Measurements from ENCODE around the gene SLC10A2. TPM values are rescaled to one million over a fixed set of nuclear protein-coding genes. Genes with fewer than 3 reads are reported as not detected.

The SLC10A2 gene
- total RNA-seq, 2 experiments from 2014 or later: not detected

DNA sequence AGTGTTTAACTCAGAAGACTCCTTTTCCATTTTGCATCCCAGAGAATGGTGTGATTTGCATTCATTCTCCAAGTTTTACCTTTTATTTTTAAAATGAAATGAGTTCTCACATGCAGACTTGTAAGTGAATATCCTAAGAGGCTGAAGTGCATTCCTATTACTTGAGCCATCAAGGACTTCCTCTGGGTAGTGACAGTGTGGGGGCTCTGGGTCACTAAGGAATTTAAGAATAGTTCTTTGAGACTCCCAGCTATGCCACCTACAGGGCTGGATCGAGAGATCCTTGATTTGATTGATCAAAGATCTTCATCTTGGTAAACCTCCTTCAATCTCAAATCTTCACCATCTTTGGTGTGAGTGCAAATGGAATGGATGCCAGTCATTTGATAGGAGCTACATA is 36.3 kb upstream of the SLC10A2 start:
- DNase-seq (ENCODE audit: low spot score): no peak
- intact Hi-C loops (cut with micrococcal nuclease; ENCODE audit: unreplicated experiment): no loop called here

DNA sequence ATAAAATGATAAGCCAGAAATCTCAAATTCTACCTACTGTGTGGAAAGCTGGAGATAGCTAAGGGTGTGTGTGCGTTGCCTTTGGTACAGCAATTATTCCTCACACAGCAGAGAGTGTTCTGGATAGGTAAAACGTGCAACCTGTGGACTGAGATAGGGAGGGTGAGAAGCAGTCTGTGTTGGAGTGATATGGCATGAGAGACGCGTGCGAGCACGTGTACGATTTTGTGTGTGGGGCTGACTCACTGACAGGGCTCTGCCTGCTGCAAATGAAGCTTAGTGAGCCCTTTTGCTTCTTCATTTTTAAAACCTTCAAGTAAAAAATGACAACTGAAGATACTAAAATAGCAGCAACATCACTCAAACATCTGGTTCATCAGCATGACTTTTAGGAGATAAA is 35.7 kb upstream of the SLC10A2 start:
- no TSS peak for BruUV-seq (replicated peaks)
- Histone ChIP-seq H3K27ac (ENCODE audit: low read depth, low read length, poor library complexity, severe bottlenecking) (no peak overlapping the region), H4K20me1 (ENCODE audit: insufficient read depth, low read length) (no peaks in the 10 kb centered on the region), H3K9me3 (ENCODE audit: low read length) (no peaks in the 10 kb centered on the region), H3K4me2 (ENCODE audit: low read length) (0 out of 2 replicates have a peak overlapping the region, but pooled peaks have one; percentile 1), H3K36me3 (ENCODE audit: insufficient read depth, low read length) (no peaks in the 10 kb centered on the region), H3K9me2 (ENCODE audit: insufficient read depth, low read length) (no peaks in the 10 kb centered on the region), H3K4me1 (ENCODE audit: insufficient read depth, low read length, poor library complexity, severe bottlenecking) (peaks cover 24% of the 10 kb centered on the region), H3K4me3 (ENCODE audit: low read depth, low read length, poor library complexity, severe bottlenecking) (no peak overlapping the region), H3K79me2 (ENCODE audit: insufficient read depth, low read depth, low read length) (no peaks in the 10 kb centered on the region), H2AFZ (ENCODE audit: low read length) (peak overlapping the region; percentile 67; the same call in 1 of the 2 replicates)
- DNase-seq (ENCODE audit: low spot score): no peak
- POLR2A ChIA-PET: interaction anchor here (1.1 to 1.3 kb wide), 2 partner anchors 17 to 46 kb away, joined by 3 to 4 read pairs; no protein-coding TSS in a partner anchor
- CTCF ChIA-PET (ENCODE audit: unreplicated experiment): interaction anchor here (0.6 kb wide), 1 partner anchor 14 kb away, joined by 4 read pairs; no protein-coding TSS in a partner anchor
- intact Hi-C loops (cut with micrococcal nuclease; ENCODE audit: unreplicated experiment): no loop called here
- TF ChIP-seq, protein P1, sequence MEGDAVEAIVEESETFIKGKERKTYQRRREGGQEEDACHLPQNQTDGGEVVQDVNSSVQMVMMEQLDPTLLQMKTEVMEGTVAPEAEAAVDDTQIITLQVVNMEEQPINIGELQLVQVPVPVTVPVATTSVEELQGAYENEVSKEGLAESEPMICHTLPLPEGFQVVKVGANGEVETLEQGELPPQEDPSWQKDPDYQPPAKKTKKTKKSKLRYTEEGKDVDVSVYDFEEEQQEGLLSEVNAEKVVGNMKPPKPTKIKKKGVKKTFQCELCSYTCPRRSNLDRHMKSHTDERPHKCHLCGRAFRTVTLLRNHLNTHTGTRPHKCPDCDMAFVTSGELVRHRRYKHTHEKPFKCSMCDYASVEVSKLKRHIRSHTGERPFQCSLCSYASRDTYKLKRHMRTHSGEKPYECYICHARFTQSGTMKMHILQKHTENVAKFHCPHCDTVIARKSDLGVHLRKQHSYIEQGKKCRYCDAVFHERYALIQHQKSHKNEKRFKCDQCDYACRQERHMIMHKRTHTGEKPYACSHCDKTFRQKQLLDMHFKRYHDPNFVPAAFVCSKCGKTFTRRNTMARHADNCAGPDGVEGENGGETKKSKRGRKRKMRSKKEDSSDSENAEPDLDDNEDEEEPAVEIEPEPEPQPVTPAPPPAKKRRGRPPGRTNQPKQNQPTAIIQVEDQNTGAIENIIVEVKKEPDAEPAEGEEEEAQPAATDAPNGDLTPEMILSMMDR (conservative IDR thresholded peaks at IDR 0.05; ENCODE audit: low read length): no peak
- TF ChIP-seq EZH2phosphoT487 (IDR thresholded peaks at IDR 0.05; ENCODE audit: borderline replicate concordance, low read depth, low read length): no peak

More for the DNA sequence above, 36.3 kb upstream of the SLC10A2 start:
- no peaks in the 10 kb centered on the region for H3K36me3 ChIP-seq (ENCODE audit: insufficient read depth, low read length)
- no peaks in the 10 kb centered on the region for H3K9me2 ChIP-seq (ENCODE audit: insufficient read depth, low read length)
- POLR2A ChIA-PET: interaction anchor here (1.3 kb wide), 1 partner anchor 47 kb away, joined by 3 read pairs; no protein-coding TSS in a partner anchor
- H3K4me3 ChIP-seq (ENCODE audit: low read depth, low read length, poor library complexity, severe bottlenecking): no peak overlapping the region
- H3K4me1 ChIP-seq (ENCODE audit: insufficient read depth, low read length, poor library complexity, severe bottlenecking): peaks cover 24% of the 10 kb centered on the region
- H3K9me3 ChIP-seq (ENCODE audit: low read length): no peaks in the 10 kb centered on the region
- TF ChIP-seq EZH2phosphoT487 (IDR thresholded peaks at IDR 0.05; ENCODE audit: borderline replicate concordance, low read depth, low read length): no peak
- TF ChIP-seq, protein P1 (conservative IDR thresholded peaks at IDR 0.05; ENCODE audit: low read length): no peak
- BruUV-seq (replicated peaks): no TSS peak
- no peaks in the 10 kb centered on the region for H3K79me2 ChIP-seq (ENCODE audit: insufficient read depth, low read depth, low read length)
- CTCF ChIA-PET (ENCODE audit: unreplicated experiment): interaction anchor here (0.6 kb wide), 1 partner anchor 15 kb away, joined by 4 read pairs; no protein-coding TSS in a partner anchor
- no peaks in the 10 kb centered on the region for H4K20me1 ChIP-seq (ENCODE audit: insufficient read depth, low read length)
- H2AFZ ChIP-seq (ENCODE audit: low read length): peak overlapping the region; percentile 67; the same call in 1 of the 2 replicates
- H3K27ac ChIP-seq (ENCODE audit: low read depth, low read length, poor library complexity, severe bottlenecking): no peak overlapping the region
- 0 out of 2 replicates have a peak overlapping the region, but pooled peaks have one; percentile 1 for H3K4me2 ChIP-seq (ENCODE audit: low read length)

DNA sequence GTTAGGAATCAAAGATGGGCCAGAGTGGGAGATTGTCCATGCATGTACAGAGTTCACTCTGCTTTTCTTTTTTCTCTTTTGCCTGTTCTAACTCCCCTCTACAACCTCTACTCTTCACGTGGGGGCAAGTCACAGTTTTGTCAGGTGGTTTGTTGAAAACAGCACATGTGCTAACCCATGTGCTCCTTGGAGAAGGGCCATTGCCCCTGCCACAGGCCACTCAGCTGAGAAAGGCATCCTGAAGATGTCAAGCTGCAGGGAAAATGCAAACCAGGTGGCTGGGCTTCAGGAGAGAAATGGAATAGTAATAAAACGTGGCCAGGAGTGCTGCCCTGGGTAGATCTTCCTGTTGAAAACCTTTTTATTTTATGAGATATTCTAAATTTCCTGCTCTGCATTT is 35.3 kb upstream of the SLC10A2 start:
- intact Hi-C loops (cut with micrococcal nuclease; ENCODE audit: unreplicated experiment): no loop called here
- no peaks in the 10 kb centered on the region for H3K36me3 ChIP-seq (ENCODE audit: insufficient read depth, low read length)
- no peaks in the 10 kb centered on the region for H4K20me1 ChIP-seq (ENCODE audit: insufficient read depth, low read length)
- TF ChIP-seq, protein P1 (conservative IDR thresholded peaks at IDR 0.05; ENCODE audit: low read length): no peak
- TF ChIP-seq EZH2phosphoT487 (IDR thresholded peaks at IDR 0.05; ENCODE audit: borderline replicate concordance, low read depth, low read length): no peak
- H3K9me3 ChIP-seq (ENCODE audit: low read length): no peaks in the 10 kb centered on the region
- no peak for DNase-seq (ENCODE audit: low spot score)
- H3K9me2 ChIP-seq (ENCODE audit: insufficient read depth, low read length): no peaks in the 10 kb centered on the region
- H3K4me2 ChIP-seq (ENCODE audit: low read length): no peak overlapping the region
- ChIA-PET CTCF (ENCODE audit: unreplicated experiment) (no interaction called here), POLR2A (interaction anchor here (0.6 to 1.3 kb wide), 4 partner anchors 9 to 46 kb away, joined by 3 to 4 read pairs (median 3); no protein-coding TSS in a partner anchor)
- no peak overlapping the region for H3K27ac ChIP-seq (ENCODE audit: low read depth, low read length, poor library complexity, severe bottlenecking)
- no TSS peak for BruUV-seq (replicated peaks)
- H3K79me2 ChIP-seq (ENCODE audit: insufficient read depth, low read depth, low read length): no peaks in the 10 kb centered on the region
- peaks cover 24% of the 10 kb centered on the region for H3K4me1 ChIP-seq (ENCODE audit: insufficient read depth, low read length, poor library complexity, severe bottlenecking)
- H3K4me3 ChIP-seq (ENCODE audit: low read depth, low read length, poor library complexity, severe bottlenecking): no peak overlapping the region
- H2AFZ ChIP-seq (ENCODE audit: low read length): peak overlapping the region; percentile 67; the same call in 1 of the 2 replicates

Data from OCI-LY7 (cell line).